H9 (cell line): ENCODE measurements around the gene DDC. TPM values are rescaled to one million over a fixed set of nuclear protein-coding genes. Genes with fewer than 3 reads are reported as not detected.

Source experiments
- DNase-seq: peaks from one replicate; pipeline ENCODE4 v3.0.0-alpha.2; 2017
- H2AFZ ChIP-seq: one replicate; pipeline ENCODE4 v1.6.1; 2013; ENCODE audit warnings: mild to moderate bottlenecking, low read length, control low read depth, moderate library complexity
- H2AK5ac ChIP-seq: 2 replicates; pipeline ENCODE4 v1.6.1; 2013; ENCODE audit warnings: low read length, control low read depth, mixed read lengths; ENCODE audit not compliant: insufficient read length
- H2BK120ac ChIP-seq: one replicate; pipeline ENCODE4 v1.6.1; 2013; ENCODE audit warnings: low read depth, mild to moderate bottlenecking, low read length, control low read depth, inconsistent platforms; ENCODE audit not compliant: poor library complexity, severe bottlenecking
- H2BK12ac ChIP-seq: 2 replicates; pipeline ENCODE4 v1.6.1; 2013; ENCODE audit warnings: low read length, control low read depth, mixed read lengths, low read depth; ENCODE audit not compliant: insufficient read length
- H2BK15ac ChIP-seq: 2 replicates; pipeline ENCODE4 v1.6.1; 2013; ENCODE audit warnings: low read depth, low read length, control low read depth
- H2BK20ac ChIP-seq: one replicate; pipeline ENCODE4 v1.6.1; 2013; ENCODE audit warnings: low read depth, mild to moderate bottlenecking, low read length, control low read depth, inconsistent platforms; ENCODE audit not compliant: poor library complexity, severe bottlenecking
- H2BK5ac ChIP-seq: 2 replicates; pipeline ENCODE4 v1.6.1; 2013; ENCODE audit warnings: low read length, control low read depth, mixed read lengths; ENCODE audit not compliant: insufficient read length
- H3K14ac ChIP-seq: 2 replicates; pipeline ENCODE4 v1.6.1; 2013; ENCODE audit warnings: low read length, control low read depth; ENCODE audit not compliant: insufficient read depth
- H3K18ac ChIP-seq: 2 replicates; pipeline ENCODE4 v1.6.1; 2013; ENCODE audit warnings: low read depth, mild to moderate bottlenecking, mixed read lengths, low read length, control low read depth; ENCODE audit not compliant: insufficient read length
- H3K23ac ChIP-seq: 2 replicates; pipeline ENCODE4 v1.6.1; 2013; ENCODE audit warnings: low read length, control low read depth, mixed read lengths, low read depth; ENCODE audit not compliant: insufficient read length
- H3K23me2 ChIP-seq: 2 replicates; pipeline ENCODE4 v1.6.1; 2013; ENCODE audit warnings: low read depth, mild to moderate bottlenecking, mixed read lengths, low read length, control low read depth; ENCODE audit not compliant: insufficient read length, poor library complexity, severe bottlenecking
- H3K27ac ChIP-seq: 2 replicates; pipeline ENCODE4 v1.5.1; 2013; ENCODE audit warnings: low read length, control low read depth, mixed read lengths, low read depth; ENCODE audit not compliant: insufficient read length
- H3K27me3 ChIP-seq: 2 replicates; pipeline ENCODE4 v1.6.1; 2013; ENCODE audit warnings: low read length, control low read depth, inconsistent platforms; ENCODE audit not compliant: insufficient read depth
- H3K4ac ChIP-seq: 2 replicates; pipeline ENCODE4 v1.6.1; 2013; ENCODE audit warnings: low read depth, mild to moderate bottlenecking, control low read depth, inconsistent platforms, low read length, moderate library complexity
- H3K4me1 ChIP-seq: 2 replicates; pipeline ENCODE4 v1.6.1; 2013; ENCODE audit warnings: low read length, control low read depth, inconsistent platforms; ENCODE audit not compliant: insufficient read depth
- H3K4me2 ChIP-seq: 2 replicates; pipeline ENCODE4 v1.6.1; 2013; ENCODE audit warnings: low read length, control low read depth, mixed read lengths; ENCODE audit not compliant: insufficient read length, insufficient read depth
- H3K56ac ChIP-seq: 2 replicates; pipeline ENCODE4 v1.6.1; 2013; ENCODE audit warnings: low read depth, mild to moderate bottlenecking, mixed read lengths, low read length, control low read depth; ENCODE audit not compliant: insufficient read length
- H3K79me1 ChIP-seq: 2 replicates; pipeline ENCODE4 v1.6.1; 2013; ENCODE audit warnings: low read depth, mild to moderate bottlenecking, moderate library complexity, low read length, control low read depth, inconsistent platforms; ENCODE audit not compliant: insufficient read depth, poor library complexity, severe bottlenecking
- H3K79me2 ChIP-seq: 2 replicates; pipeline ENCODE4 v1.6.1; 2013; ENCODE audit warnings: low read length, control low read depth, inconsistent platforms; ENCODE audit not compliant: insufficient read depth
- H3K9ac ChIP-seq: 2 replicates; pipeline ENCODE4 v1.6.1; 2013; ENCODE audit warnings: low read length, control low read depth, mixed read lengths; ENCODE audit not compliant: insufficient read length; ENCODE audit errors: extremely low read depth
- H3K9me3 ChIP-seq: one replicate; pipeline ENCODE4 v1.6.1; 2013; ENCODE audit warnings: low read depth, low read length, inconsistent platforms; ENCODE audit not compliant: control insufficient read depth
- H3T11ph ChIP-seq: one replicate; pipeline ENCODE4 v1.6.1; 2013; ENCODE audit warnings: mild to moderate bottlenecking, low read length, control low read depth, inconsistent platforms
- H4K20me1 ChIP-seq: one replicate; pipeline ENCODE4 v1.6.1; 2013; ENCODE audit not compliant: control insufficient read depth, insufficient read length, insufficient read depth
- H4K5ac ChIP-seq: 2 replicates; pipeline ENCODE4 v1.6.1; 2013; ENCODE audit warnings: low read depth, mild to moderate bottlenecking, mixed read lengths, low read length, control low read depth; ENCODE audit not compliant: insufficient read length
- H4K8ac ChIP-seq: replicated peaks from 2 replicates; pipeline ENCODE4 v1.6.1; 2013; ENCODE audit warnings: low read length, control low read depth, mixed read lengths, low read depth; ENCODE audit not compliant: insufficient read length
- H4K91ac ChIP-seq: 2 replicates; pipeline ENCODE4 v1.6.1; 2013; ENCODE audit warnings: low read depth, mild to moderate bottlenecking, moderate library complexity, mixed read lengths, low read length, control low read depth; ENCODE audit not compliant: insufficient read length
- H3K27ac Mint-ChIP-seq, 3 experiments: 2 replicates in 2 of 3; 3 replicates in 1 of 3; pipeline ENCODE4 v1.8.0; 2020 to 2021; ENCODE audit warnings: mixed read lengths in 3 of 3, mild to moderate bottlenecking in 1 of 3, moderate library complexity in 1 of 3
- H3K27me3 Mint-ChIP-seq: 2 replicates; pipeline ENCODE4 v1.8.0; 2021; ENCODE audit warnings: low read depth, mild to moderate bottlenecking, moderate library complexity, mixed read lengths
- H3K36me3 Mint-ChIP-seq, 3 experiments: 2 replicates in 2 of 3; 3 replicates in 1 of 3; pipeline ENCODE4 v1.8.0; 2020 to 2021; ENCODE audit warnings: low read depth in 3 of 3, mixed read lengths in 3 of 3; ENCODE audit not compliant: insufficient read depth in 1 of 3
- H3K4me1 Mint-ChIP-seq, 2 experiments: 2 replicates each; pipeline ENCODE4 v1.8.0; 2020; ENCODE audit warnings: mixed read lengths in 2 of 2
- H3K4me3 Mint-ChIP-seq, 2 experiments: 2 replicates in 1 of 2; 3 replicates in 1 of 2; pipeline ENCODE4 v1.8.0; 2020 to 2021; ENCODE audit warnings: mild to moderate bottlenecking in 2 of 2, mixed read lengths in 2 of 2, moderate library complexity in 1 of 2
- H3K9me3 Mint-ChIP-seq, 2 experiments: 2 replicates in 1 of 2; 3 replicates in 1 of 2; pipeline ENCODE4 v1.8.0; 2020; ENCODE audit warnings: mild to moderate bottlenecking in 2 of 2, mixed read lengths in 2 of 2, moderate library complexity in 1 of 2
- WGBS: extraction: QIAGEN DNeasy Blood & Tissue Kit; methylation state at CpG from one replicate; pipeline ENCODE4 v1.1.7; 2013; ENCODE audit warnings: missing lambda C conversion rate, low lambda C conversion rate, mixed read lengths; ENCODE audit not compliant: insufficient read length; ENCODE audit errors: extremely low coverage; 5-methylcytosine and 5-hydroxymethylcytosine counted together
- total RNA-seq: library from RNA; stranded (reverse); gene quantifications from 2 replicates; pipeline ENCODE4 v1.2.1, GENCODE V29; 2021
- TF ChIP-seq, protein P1 (sequence below): fragments of 200-600 bp; sonication (generic); conservative IDR thresholded peaks from 3 replicates; pipeline ENCODE4 v1.8.0; 2021; ENCODE audit warnings: antibody characterized with exemption, mild to moderate bottlenecking

DDC gene
- total RNA-seq, 1 experiment from 2014 or later: not detected

DNA sequence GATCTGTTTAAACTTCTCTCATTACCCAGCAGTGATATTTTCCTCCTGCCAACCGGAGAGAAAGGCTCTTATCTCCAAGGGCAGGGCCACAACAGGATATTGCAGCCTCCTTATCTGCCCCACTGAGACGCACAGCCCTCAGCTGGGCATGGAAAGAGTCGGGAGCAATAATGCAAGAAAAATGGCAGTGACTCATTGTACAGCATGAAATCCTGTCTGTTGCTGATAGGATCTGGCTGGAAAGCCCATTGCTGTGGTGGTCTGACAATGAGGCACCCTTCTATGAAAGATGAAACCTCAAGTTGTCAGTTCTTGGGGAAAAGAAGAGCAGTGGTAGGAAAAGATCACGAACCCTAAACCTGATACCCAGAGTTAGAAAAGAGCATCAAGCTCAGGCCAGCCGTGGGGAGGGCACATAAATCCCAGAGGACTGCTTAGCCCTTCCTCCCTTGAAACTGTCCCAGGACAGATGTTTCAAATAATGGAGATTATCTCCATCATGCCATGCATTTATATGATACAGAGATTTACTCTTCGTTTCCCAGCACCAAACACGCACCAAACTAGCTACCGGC is 68.0 kb downstream of the DDC start:
- H3T11ph ChIP-seq: no peak overlapping the region
- no CpG with 5 or more reads among the region's 8 CpGs for WGBS
- no peak overlapping the region for H2BK20ac ChIP-seq
- H2BK120ac ChIP-seq: no peak overlapping the region
- H2BK12ac ChIP-seq: no peak overlapping the region
- no peak overlapping the region for H3K4ac ChIP-seq
- TF ChIP-seq, protein P1, sequence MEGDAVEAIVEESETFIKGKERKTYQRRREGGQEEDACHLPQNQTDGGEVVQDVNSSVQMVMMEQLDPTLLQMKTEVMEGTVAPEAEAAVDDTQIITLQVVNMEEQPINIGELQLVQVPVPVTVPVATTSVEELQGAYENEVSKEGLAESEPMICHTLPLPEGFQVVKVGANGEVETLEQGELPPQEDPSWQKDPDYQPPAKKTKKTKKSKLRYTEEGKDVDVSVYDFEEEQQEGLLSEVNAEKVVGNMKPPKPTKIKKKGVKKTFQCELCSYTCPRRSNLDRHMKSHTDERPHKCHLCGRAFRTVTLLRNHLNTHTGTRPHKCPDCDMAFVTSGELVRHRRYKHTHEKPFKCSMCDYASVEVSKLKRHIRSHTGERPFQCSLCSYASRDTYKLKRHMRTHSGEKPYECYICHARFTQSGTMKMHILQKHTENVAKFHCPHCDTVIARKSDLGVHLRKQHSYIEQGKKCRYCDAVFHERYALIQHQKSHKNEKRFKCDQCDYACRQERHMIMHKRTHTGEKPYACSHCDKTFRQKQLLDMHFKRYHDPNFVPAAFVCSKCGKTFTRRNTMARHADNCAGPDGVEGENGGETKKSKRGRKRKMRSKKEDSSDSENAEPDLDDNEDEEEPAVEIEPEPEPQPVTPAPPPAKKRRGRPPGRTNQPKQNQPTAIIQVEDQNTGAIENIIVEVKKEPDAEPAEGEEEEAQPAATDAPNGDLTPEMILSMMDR: no peak
- no peaks in the 10 kb centered on the region for H3K27me3 ChIP-seq
- no peak overlapping the region for H3K4me2 ChIP-seq
- H2BK15ac ChIP-seq: no peak overlapping the region
- Mint-ChIP-seq H3K4me1 (peaks cover 3 to 6% of the 10 kb centered on the region in 2 experiments; a peak in 3 of 4 replicates), H3K27ac (no peak overlapping the region), H3K27me3 (peaks cover 8% of the 10 kb centered on the region), H3K9me3 (peaks cover 2 to 4% of the 10 kb centered on the region in 2 experiments; a peak in 2 of 5 replicates), H3K4me3 (no peak overlapping the region), H3K36me3 (peaks cover 0 to 2% (median 0%) of the 10 kb centered on the region in 3 experiments; a peak in 1 of 7 replicates)
- no peaks in the 10 kb centered on the region for H4K20me1 ChIP-seq
- no peak overlapping the region for H2AFZ ChIP-seq
- no peak overlapping the region for H2AK5ac ChIP-seq
- H3K23ac ChIP-seq: no peak overlapping the region
- no peak overlapping the region for H2BK5ac ChIP-seq
- H3K79me2 ChIP-seq: no peaks in the 10 kb centered on the region
- no peak overlapping the region for H4K8ac ChIP-seq
- no peak overlapping the region for H4K5ac ChIP-seq
- H4K91ac ChIP-seq: no peak overlapping the region
- H3K79me1 ChIP-seq: no peaks in the 10 kb centered on the region
- no peaks in the 10 kb centered on the region for H3K23me2 ChIP-seq
- H3K9ac ChIP-seq: no peak overlapping the region
- H3K18ac ChIP-seq: no peak overlapping the region
- no peaks in the 10 kb centered on the region for H3K4me1 ChIP-seq
- no peak overlapping the region for H3K14ac ChIP-seq
- DNase-seq: no peak
- no peak overlapping the region for H3K27ac ChIP-seq
- no peak overlapping the region for H3K56ac ChIP-seq
- H3K9me3 ChIP-seq: no peaks in the 10 kb centered on the region
